ENCODE results near the gene TMPRSS3. TPM values are rescaled to one million over a fixed set of nuclear protein-coding genes. Genes with fewer than 3 reads are reported as not detected.
A peak's percentile ranks its signal among the peaks of the same experiment; 100 is the strongest.

Gene TMPRSS3
- total RNA-seq, 1 experiment from 2014 or later, result 2.0 TPM

DNA sequence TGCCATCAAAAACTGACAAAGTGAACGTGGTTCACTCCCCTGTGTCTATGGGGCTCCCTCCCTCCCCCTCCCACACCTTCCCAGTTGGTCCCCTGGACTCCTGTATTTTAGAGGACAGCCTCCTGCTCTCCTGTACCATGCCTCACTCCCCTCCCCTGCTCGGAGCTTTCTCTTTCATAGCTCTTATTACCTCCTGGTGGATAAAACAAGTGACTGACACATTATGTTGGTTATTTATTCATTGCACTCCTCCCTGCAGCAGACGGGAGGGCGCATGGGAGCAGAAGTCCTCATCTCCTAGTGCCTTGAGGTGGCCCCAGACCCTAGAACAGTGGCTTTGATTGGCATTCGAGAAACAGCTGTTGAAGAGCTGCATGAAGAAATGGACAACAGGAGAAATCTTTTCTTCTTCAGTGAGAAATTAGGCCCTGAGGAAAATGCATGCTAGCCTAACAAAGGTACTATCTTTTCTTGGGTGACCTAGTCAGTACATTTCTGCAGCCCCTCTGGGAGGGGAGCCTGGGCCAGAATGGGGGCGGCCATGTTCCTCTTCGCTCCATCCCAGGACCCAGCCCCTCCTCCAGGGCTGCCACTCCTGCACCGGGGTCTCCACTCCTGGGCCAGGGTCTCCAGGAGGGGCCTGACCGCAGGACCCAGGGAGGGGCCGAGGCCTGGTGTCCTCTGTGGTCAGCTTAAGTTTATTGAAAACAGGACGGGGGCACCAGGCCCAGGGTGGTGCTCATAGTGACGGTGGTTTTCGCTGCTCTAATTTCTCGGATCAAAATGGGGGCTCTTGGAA, 28.3 kb downstream of the TMPRSS3 start:
- no TSS peak for BruUV-seq (replicated peaks)
- no peaks in the 10 kb centered on the region for H3K4me1 Mint-ChIP-seq (ENCODE audit: insufficient read depth, unreplicated experiment)
- TF ChIP-seq, protein P1, sequence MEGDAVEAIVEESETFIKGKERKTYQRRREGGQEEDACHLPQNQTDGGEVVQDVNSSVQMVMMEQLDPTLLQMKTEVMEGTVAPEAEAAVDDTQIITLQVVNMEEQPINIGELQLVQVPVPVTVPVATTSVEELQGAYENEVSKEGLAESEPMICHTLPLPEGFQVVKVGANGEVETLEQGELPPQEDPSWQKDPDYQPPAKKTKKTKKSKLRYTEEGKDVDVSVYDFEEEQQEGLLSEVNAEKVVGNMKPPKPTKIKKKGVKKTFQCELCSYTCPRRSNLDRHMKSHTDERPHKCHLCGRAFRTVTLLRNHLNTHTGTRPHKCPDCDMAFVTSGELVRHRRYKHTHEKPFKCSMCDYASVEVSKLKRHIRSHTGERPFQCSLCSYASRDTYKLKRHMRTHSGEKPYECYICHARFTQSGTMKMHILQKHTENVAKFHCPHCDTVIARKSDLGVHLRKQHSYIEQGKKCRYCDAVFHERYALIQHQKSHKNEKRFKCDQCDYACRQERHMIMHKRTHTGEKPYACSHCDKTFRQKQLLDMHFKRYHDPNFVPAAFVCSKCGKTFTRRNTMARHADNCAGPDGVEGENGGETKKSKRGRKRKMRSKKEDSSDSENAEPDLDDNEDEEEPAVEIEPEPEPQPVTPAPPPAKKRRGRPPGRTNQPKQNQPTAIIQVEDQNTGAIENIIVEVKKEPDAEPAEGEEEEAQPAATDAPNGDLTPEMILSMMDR (IDR thresholded peaks at IDR 0.05; ENCODE audit: unreplicated experiment), result no peak
- H3K9me3 Mint-ChIP-seq (ENCODE audit: unreplicated experiment), result no peaks in the 10 kb centered on the region
- no peaks in the 10 kb centered on the region for H3K36me3 Mint-ChIP-seq (ENCODE audit: insufficient read depth, unreplicated experiment)
- no peak overlapping the region for H3K27ac Mint-ChIP-seq (ENCODE audit: low read depth, unreplicated experiment)
- DNase-seq (ENCODE audit: unreplicated experiment), result no peak
- CTCF ChIA-PET, result interaction anchor here (0.6 to 1.5 kb wide), 3 partner anchors 57 to 223 kb away, joined by 3 to 4 read pairs (median 3); no protein-coding TSS in a partner anchor
- peaks cover 35% of the 10 kb centered on the region for H3K27me3 Mint-ChIP-seq (ENCODE audit: insufficient read depth, unreplicated experiment)
- POLR2A ChIA-PET, result interaction anchor here (0.6 kb wide), 2 partner anchors 148 to 1305 kb away, joined by 3 read pairs; no protein-coding TSS in a partner anchor
- intact Hi-C loops (cut with micrococcal nuclease), result no loop called here
- no peak overlapping the region for H3K4me3 Mint-ChIP-seq (ENCODE audit: unreplicated experiment)

GRCh38 chr21:42366292-42367010, 29.4 kb downstream of the TMPRSS3 start, which contains the start of gene TFF1:
Gene TFF1 (minus strand): TSS chr21:42366535. CDS start chr21:42366495, 40 bp downstream.
- CTCF ChIA-PET, result no interaction called here
- POLR2A ChIA-PET, result no interaction called here
- H3K4me1 Mint-ChIP-seq (ENCODE audit: insufficient read depth, unreplicated experiment), result no peaks in the 10 kb centered on the region
- no peak within 1 kb of the TSS for H3K27ac Mint-ChIP-seq (ENCODE audit: low read depth, unreplicated experiment)
- intact Hi-C loops (cut with micrococcal nuclease), result no loop called here
- peaks cover 32% of the 10 kb centered on the region for H3K27me3 Mint-ChIP-seq (ENCODE audit: insufficient read depth, unreplicated experiment)
- DNase-seq (ENCODE audit: unreplicated experiment), result peak; percentile 25
- no peak within 1 kb of the TSS for H3K4me3 Mint-ChIP-seq (ENCODE audit: unreplicated experiment)
- H3K9me3 Mint-ChIP-seq (ENCODE audit: unreplicated experiment), result no peaks in the 10 kb centered on the region
- TF ChIP-seq, protein P1 (IDR thresholded peaks at IDR 0.05; ENCODE audit: unreplicated experiment), result no peak
- H3K36me3 Mint-ChIP-seq (ENCODE audit: insufficient read depth, unreplicated experiment), result no peaks in the 10 kb centered on the region
- BruUV-seq (replicated peaks), result no TSS peak

GRCh38 chr21:42365770-42366169, 30.1 kb downstream of the TMPRSS3 start:
- no peaks in the 10 kb centered on the region for H3K4me1 Mint-ChIP-seq (ENCODE audit: insufficient read depth, unreplicated experiment)
- POLR2A ChIA-PET, result no interaction called here
- no TSS peak for BruUV-seq (replicated peaks)

More at GRCh38 chr21:42365770-42366169, 30.1 kb downstream of the TMPRSS3 start:
- Mint-ChIP-seq H3K9me3 (ENCODE audit: unreplicated experiment) (no peaks in the 10 kb centered on the region), H3K27me3 (ENCODE audit: insufficient read depth, unreplicated experiment) (peaks cover 25% of the 10 kb centered on the region), H3K27ac (ENCODE audit: low read depth, unreplicated experiment) (no peak overlapping the region), H3K4me3 (ENCODE audit: unreplicated experiment) (no peak overlapping the region), H3K36me3 (ENCODE audit: insufficient read depth, unreplicated experiment) (no peaks in the 10 kb centered on the region)
- intact Hi-C loops (cut with micrococcal nuclease), result no loop called here
- CTCF ChIA-PET, result interaction anchor here (0.6 kb wide), 1 partner anchor 39 kb away, joined by 3 read pairs; no protein-coding TSS in a partner anchor
- TF ChIP-seq, protein P1 (IDR thresholded peaks at IDR 0.05; ENCODE audit: unreplicated experiment), result no peak
- DNase-seq (ENCODE audit: unreplicated experiment), result no peak

Data from MCF 10A (cell line).